Mesothelial cell of epicardium (in vitro differentiated cells): ENCODE results near the gene OSBPL6. TPM values are rescaled to one million over a fixed set of nuclear protein-coding genes. Genes with fewer than 3 reads are reported as not detected.

Source experiments
- DNase-seq, 2 experiments: peaks; one replicate each; pipeline ENCODE4 v3.0.0; 2021; ENCODE audit warnings: low spot score in 2 of 2; ENCODE audit not compliant: unreplicated experiment in 2 of 2
- H3K27ac Mint-ChIP-seq: 2 replicates; pipeline ENCODE4 v1.8.0; 2021; ENCODE audit warnings: mixed read lengths
- H3K27me3 Mint-ChIP-seq: 2 replicates; pipeline ENCODE4 v1.8.0; 2021; ENCODE audit warnings: low read depth, mixed read lengths
- H3K36me3 Mint-ChIP-seq: 2 replicates; pipeline ENCODE4 v1.8.0; 2021; ENCODE audit warnings: mixed read lengths
- H3K4me1 Mint-ChIP-seq: 2 replicates; pipeline ENCODE4 v1.8.0; 2021; ENCODE audit warnings: mixed read lengths
- H3K4me3 Mint-ChIP-seq: 2 replicates; pipeline ENCODE4 v1.8.0; 2021; ENCODE audit warnings: mild to moderate bottlenecking, moderate library complexity, mixed read lengths
- H3K9me3 Mint-ChIP-seq: 2 replicates; pipeline ENCODE4 v1.8.0; 2021; ENCODE audit warnings: mixed read lengths
- total RNA-seq: library from RNA; stranded (reverse); gene quantifications from 3 replicates; pipeline ENCODE4 v1.2.1, GENCODE V29; 2021
- TF ChIP-seq, protein P1 (sequence below): fragments of 200-600 bp; sonication (generic); IDR thresholded peaks from one replicate; pipeline ENCODE4 v1.5.0; 2021; ENCODE audit warnings: antibody characterized with exemption; ENCODE audit not compliant: unreplicated experiment

The OSBPL6 gene
- total RNA-seq, 1 donor from 2014 or later: 2.8 TPM

GRCh38 chr2:178306352-178307073 is 112.2 kb downstream of the OSBPL6 start:
- H3K27ac Mint-ChIP-seq: no peak overlapping the region
- peak in 1 of 2 experiments; percentile 55 for DNase-seq
- H3K36me3 Mint-ChIP-seq: no peaks in the 10 kb centered on the region

DNA sequence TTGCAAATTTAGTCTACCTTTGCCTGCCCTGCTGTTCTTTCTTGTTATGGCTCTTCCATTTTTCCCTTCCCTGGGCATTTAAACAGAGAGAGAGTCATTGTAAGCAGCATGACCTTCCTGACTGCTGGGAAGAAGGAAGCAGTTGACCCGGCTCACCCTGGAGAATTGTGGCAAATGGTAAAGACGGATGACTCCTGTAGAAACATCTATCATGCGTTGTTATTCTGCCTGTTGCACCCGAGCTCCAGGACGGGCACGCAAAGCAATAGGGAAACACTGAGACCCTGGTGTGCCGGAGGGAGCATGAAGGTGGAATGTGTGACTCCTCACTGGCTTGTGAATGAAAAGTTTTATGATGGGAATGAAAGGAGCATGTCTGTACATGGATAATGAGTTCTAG is 113.3 kb downstream of the OSBPL6 start:
- H3K27me3 Mint-ChIP-seq: peaks cover 17% of the 10 kb centered on the region
- no peak for DNase-seq
- H3K4me1 Mint-ChIP-seq: peaks cover 18% of the 10 kb centered on the region
- peaks cover 8% of the 10 kb centered on the region for H3K9me3 Mint-ChIP-seq
- H3K27ac Mint-ChIP-seq: no peak overlapping the region
- H3K36me3 Mint-ChIP-seq: no peaks in the 10 kb centered on the region
- TF ChIP-seq, protein P1, sequence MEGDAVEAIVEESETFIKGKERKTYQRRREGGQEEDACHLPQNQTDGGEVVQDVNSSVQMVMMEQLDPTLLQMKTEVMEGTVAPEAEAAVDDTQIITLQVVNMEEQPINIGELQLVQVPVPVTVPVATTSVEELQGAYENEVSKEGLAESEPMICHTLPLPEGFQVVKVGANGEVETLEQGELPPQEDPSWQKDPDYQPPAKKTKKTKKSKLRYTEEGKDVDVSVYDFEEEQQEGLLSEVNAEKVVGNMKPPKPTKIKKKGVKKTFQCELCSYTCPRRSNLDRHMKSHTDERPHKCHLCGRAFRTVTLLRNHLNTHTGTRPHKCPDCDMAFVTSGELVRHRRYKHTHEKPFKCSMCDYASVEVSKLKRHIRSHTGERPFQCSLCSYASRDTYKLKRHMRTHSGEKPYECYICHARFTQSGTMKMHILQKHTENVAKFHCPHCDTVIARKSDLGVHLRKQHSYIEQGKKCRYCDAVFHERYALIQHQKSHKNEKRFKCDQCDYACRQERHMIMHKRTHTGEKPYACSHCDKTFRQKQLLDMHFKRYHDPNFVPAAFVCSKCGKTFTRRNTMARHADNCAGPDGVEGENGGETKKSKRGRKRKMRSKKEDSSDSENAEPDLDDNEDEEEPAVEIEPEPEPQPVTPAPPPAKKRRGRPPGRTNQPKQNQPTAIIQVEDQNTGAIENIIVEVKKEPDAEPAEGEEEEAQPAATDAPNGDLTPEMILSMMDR: no peak
- H3K4me3 Mint-ChIP-seq: no peak overlapping the region

More at GRCh38 chr2:178306352-178307073, 112.2 kb downstream of the OSBPL6 start:
- Mint-ChIP-seq H3K9me3 (peaks cover 8% of the 10 kb centered on the region), H3K4me1 (peaks cover 18% of the 10 kb centered on the region), H3K27me3 (peaks cover 15% of the 10 kb centered on the region), H3K4me3 (no peak overlapping the region)
- TF ChIP-seq, protein P1: peak; percentile 47

GRCh38 chr2:178309541-178309940 is 115.2 kb downstream of the OSBPL6 start:
- DNase-seq: no peak
- TF ChIP-seq, protein P1: no peak
- peaks cover 18% of the 10 kb centered on the region for H3K4me1 Mint-ChIP-seq
- H3K4me3 Mint-ChIP-seq: no peak overlapping the region
- H3K36me3 Mint-ChIP-seq: no peaks in the 10 kb centered on the region
- peaks cover 17% of the 10 kb centered on the region for H3K27me3 Mint-ChIP-seq
- H3K9me3 Mint-ChIP-seq: peaks cover 8% of the 10 kb centered on the region
- H3K27ac Mint-ChIP-seq: no peak overlapping the region

DNA sequence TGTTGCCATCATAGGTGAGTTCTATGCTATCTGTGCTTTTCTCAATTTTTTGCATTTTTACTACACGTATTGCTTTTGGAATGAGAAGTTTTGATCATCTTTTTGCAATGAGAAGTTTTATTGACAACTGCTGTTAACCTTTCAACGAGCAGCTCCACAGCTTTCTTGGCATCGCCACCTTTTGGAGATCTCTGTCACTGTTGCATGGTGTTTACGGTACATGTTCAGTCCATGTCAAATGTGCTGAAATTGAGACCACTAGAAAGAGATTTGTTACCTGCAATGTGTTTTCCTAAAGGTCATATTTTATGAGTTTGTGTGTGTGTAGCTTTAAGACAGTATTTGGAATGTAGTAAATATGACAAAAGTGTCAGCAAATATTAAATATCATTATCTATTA is 120.8 kb downstream of the OSBPL6 start:
- H3K36me3 Mint-ChIP-seq: no peaks in the 10 kb centered on the region
- peaks cover 11% of the 10 kb centered on the region for H3K27me3 Mint-ChIP-seq
- DNase-seq: no peak
- TF ChIP-seq, protein P1: no peak
- H3K27ac Mint-ChIP-seq: no peak overlapping the region
- H3K4me3 Mint-ChIP-seq: no peak overlapping the region
- H3K4me1 Mint-ChIP-seq: peaks cover 22% of the 10 kb centered on the region
- H3K9me3 Mint-ChIP-seq: peaks cover 8% of the 10 kb centered on the region

DNA sequence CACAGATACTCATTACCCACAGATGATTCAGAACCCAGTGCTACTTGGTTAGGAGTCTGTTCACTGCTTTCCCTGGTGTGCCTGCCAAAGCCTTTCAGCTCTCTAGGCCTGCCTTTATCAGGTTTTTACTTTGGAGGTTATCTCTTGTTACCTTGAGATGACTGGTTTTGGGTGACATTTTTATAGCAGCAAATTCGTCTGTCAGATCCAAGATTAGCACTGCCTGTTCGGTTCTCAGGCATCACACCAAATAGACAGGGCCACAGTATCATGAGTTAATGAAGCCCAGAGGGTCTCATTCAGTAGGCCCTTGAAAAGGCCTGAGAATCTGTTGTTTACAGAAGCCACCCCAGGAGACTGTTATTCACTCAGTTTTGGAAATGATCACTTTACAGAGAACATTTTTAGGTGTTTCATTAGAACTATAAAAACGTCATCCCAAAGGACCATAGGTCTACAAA is 121.2 kb downstream of the OSBPL6 start:
- H3K4me3 Mint-ChIP-seq: no peak overlapping the region
- peaks cover 8% of the 10 kb centered on the region for H3K9me3 Mint-ChIP-seq
- no peak overlapping the region for H3K27ac Mint-ChIP-seq
- H3K4me1 Mint-ChIP-seq: peaks cover 27% of the 10 kb centered on the region
- DNase-seq: no peak
- H3K27me3 Mint-ChIP-seq: peaks cover 11% of the 10 kb centered on the region
- no peaks in the 10 kb centered on the region for H3K36me3 Mint-ChIP-seq
- TF ChIP-seq, protein P1: no peak
